Body of pancreas (tissue), 4 donors: ENCODE results near the gene GUK1.

ENCODE experiments used
- CTCF ChIP-seq, 7 experiments: fragments of 450-650 bp in 4 of 7; fragments of 200-600 bp in 3 of 7; sonication (generic) in 3 of 7; IDR thresholded peaks; one replicate each; pipeline ENCODE4 v1.5.1; 2016 to 2019; ENCODE audit warnings: antibody characterized with exemption in 7 of 7
- POLR2A ChIP-seq, 3 donors: fragments of 450-650 bp; IDR thresholded peaks; one replicate each; pipeline ENCODE4 v1.6.1; 2016; ENCODE audit warnings: antibody characterized with exemption in 3 of 3, mild to moderate bottlenecking in 2 of 3

GRCh38 chr1:228136901-228137300, 3.2 kb upstream of the GUK1 start:
- TF ChIP-seq POLR2A (IDR thresholded peaks at IDR 0.05) (no peak), CTCF (IDR thresholded peaks at IDR 0.05) (no peak)
